22Rv1 (cell line): ENCODE data around the gene GJC2.

Experiments used
- H3K27ac ChIP-seq: fragments of 450-650 bp; 2 replicates; pipeline ENCODE4 v1.5.1; 2017
- ZFX ChIP-seq: fragments of 450-650 bp; IDR thresholded peaks from 2 replicates; pipeline ENCODE4 v1.6.1; 2017; ENCODE audit warnings: antibody characterized with exemption, borderline replicate concordance
- TF ChIP-seq, protein P1 (sequence below): fragments of 450-650 bp; IDR thresholded peaks from 2 replicates; pipeline ENCODE4 v1.5.1; 2017; ENCODE audit warnings: mild to moderate bottlenecking

The GJC2 gene

DNA sequence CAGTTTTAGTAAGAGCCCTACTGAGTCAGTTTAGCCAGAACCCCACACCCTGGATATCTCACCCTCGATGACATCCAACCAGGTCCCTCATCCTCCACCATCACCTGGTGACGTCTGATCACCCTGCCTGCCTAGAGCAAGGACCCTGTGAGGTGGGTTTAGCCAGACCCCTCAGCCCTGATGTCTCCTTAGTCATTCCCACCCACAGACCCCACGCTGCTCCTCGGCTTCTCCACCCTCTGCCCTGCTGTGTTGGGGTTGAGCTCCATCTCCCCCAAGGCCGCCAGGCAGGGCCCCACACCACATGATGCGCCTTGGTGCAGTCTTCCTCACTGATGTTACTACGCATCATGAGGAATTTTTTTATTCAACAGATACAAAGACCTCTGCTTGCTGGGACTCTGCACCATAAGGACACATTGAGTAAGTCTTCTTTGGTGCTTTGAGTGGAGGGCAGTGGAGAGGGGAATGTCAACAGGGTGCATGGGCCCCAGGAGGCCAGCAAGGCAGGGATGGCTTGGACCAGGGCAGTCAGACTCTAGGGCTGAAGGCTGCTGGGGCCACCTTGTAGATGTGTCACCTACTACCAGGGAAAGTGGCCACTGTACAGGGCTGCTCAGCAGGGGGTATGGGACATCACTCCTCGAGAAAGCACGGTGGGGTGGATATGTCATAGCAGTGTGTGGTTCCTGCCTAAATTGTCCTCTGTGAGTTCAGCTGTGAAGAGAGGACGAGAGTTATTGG lies 14.2 kb downstream of the GJC2 start:
- TF ChIP-seq ZFX = no peak
- TF ChIP-seq, protein P1, sequence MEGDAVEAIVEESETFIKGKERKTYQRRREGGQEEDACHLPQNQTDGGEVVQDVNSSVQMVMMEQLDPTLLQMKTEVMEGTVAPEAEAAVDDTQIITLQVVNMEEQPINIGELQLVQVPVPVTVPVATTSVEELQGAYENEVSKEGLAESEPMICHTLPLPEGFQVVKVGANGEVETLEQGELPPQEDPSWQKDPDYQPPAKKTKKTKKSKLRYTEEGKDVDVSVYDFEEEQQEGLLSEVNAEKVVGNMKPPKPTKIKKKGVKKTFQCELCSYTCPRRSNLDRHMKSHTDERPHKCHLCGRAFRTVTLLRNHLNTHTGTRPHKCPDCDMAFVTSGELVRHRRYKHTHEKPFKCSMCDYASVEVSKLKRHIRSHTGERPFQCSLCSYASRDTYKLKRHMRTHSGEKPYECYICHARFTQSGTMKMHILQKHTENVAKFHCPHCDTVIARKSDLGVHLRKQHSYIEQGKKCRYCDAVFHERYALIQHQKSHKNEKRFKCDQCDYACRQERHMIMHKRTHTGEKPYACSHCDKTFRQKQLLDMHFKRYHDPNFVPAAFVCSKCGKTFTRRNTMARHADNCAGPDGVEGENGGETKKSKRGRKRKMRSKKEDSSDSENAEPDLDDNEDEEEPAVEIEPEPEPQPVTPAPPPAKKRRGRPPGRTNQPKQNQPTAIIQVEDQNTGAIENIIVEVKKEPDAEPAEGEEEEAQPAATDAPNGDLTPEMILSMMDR = no peak
- H3K27ac ChIP-seq = peak overlapping the region; percentile 96; the same call in 1 of the 2 replicates

DNA sequence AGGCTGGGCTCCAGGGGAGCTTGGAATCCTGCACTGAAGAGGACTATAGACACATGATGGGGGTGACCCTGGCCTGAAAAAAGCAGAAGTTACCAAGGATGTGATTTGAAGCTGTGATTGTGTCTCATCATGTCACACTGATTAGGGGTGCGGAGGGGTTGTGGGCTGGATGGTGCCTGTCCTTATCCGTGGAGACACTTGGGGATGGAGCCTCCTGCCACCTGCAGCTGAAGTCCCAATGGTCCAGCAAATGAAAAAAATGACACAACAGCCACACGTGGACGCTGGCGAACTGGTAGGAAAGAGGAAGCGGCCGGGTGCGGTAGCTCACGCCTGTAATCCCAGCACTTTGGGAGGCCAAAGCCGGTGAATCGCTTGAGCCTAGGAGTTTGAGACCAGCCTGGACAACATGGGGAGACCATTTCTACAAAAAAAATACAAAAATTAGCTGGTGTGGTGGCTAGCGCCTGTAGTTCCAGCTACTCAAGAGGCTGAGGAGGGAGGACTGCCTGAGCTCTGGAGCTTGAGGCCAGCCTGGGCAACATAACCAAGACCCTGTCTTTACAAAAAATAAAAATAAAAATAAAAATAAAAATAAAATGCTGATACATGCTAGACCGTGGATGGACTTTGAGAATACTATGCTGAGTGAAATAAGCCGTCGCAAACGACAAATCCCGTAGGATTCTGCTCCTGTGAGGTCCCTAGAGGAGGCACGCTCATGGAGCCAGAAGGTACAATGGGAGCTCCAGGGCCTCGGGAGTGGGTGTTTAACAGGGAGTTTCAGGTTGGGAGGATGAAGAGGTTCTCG lies 15.0 kb downstream of the GJC2 start:
- H3K27ac ChIP-seq = peak overlapping the region; percentile 96
- TF ChIP-seq, protein P1 = no peak
- TF ChIP-seq ZFX = no peak

DNA sequence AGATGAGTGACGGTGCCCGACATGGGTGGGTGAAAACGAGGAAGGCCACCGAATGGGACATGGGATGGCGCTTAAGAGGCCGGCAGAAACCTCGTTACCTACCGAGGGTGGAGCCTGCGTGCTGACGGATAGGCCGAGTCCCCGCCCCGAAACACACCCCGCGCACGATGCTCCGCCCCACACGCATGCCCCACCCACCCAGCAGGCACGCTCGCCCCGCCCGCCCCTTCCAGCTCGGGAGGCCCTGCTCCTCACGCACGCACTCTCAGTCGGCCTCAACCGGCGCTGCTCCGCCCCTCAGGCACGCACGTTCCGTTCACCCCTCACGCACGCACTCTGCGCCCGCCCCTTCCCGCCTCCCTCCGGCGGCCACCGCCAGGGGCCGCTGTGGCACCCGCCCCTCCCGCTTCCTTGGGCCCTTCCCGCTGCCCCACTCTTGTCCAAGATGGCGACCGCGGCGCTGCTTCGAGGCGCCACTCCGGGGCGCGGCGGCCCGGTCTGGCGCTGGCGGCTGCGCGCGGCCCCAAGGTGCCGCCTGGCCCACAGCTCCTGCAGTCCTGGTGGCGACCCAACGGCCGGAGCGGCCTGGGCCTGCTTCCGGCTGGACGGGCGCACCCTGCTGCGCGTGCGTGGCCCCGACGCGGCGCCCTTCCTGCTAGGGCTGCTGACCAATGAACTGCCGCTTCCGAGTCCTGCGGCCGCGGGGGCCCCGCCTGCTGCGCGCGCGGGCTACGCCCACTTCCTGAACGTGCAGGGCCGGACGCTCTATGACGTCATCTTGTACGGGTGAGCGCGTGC lies 15.8 kb downstream of the GJC2 start, which contains the start of gene IBA57:
Gene IBA57 (plus strand): TSS at position 433 of the 798 bp plus-strand sequence. CDS start 13 bp downstream, at position 446.
- H3K27ac ChIP-seq = peak within 1 kb of the TSS; percentile 96
- peak; percentile 26; the same call in 1 of the 2 replicates for TF ChIP-seq ZFX
- TF ChIP-seq, protein P1 = peak; percentile 100

DNA sequence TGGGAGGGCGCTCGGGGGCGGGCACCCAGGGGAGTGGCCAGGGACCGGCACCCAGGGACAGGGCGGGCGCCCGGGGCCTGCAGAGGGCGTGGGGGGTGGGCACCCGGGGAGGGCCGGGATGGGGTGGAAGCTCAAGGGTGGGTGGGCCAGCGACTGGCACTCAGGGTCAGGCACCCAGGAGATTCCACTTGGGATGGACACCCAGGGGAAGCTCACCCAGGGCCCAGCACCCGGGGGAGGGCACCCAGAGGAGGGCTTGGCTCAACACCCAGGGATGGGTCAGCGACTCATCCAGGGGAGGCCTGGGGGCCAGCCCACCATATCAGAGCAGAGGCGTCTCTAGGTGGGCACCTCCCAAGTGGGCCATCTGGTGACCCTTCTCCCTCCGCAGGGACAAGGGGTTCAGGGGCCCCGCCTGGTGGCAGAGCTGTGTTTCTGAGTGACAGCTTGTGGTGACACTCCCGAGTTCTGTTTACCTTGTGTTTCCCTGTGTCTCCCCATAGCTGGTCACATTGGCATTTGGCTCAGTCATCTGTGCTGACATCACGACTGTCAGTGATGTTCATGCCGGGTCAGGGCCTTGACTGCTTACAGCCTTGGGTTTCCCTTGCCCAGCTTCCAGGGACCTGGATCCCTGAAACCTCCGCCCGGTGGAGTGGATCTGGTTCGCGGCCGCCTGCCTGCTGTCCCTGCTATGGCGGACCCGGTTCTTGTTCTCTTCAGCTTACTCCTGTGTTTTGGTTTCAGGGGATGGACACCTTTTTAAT lies 16.6 kb downstream of the GJC2 start:
- no peak for TF ChIP-seq ZFX
- TF ChIP-seq, protein P1 = no peak
- peak overlapping the region; percentile 96 for H3K27ac ChIP-seq

DNA sequence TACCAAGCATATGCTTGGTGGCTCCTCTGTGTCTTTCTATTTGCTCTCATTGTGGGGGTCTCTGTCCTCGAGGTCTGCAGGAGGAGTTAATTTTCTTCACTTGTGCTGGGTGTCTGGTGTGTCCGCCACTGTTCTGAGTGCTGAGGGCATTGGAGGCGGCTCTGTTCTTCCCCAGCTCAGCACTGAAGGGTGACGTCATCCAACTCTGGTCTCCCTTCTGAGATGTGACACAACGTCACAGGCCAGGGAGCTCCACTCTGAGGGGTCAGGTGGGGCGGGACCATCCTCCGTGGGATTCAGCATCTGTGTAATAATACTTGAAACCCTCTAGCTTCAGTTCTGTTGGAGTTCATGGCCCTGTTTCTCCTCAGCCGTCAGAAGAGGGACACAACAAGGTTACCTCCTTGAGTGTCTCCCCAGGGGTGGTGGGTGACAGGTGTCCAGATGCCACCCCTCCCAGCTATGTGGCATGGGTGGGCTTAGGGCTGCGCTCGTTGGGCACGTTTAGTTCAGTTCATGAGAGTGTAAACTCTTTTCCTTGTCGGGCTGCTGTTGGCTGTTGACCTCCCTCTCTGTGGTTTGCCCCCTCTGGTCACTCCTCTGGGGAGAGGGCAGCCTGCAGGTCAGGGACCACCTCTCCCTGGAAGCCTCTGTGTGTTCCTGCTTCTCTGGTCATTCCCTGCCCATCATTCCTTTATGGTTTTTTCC lies 19.0 kb downstream of the GJC2 start:
- no peak overlapping the region for H3K27ac ChIP-seq
- no peak for TF ChIP-seq ZFX
- TF ChIP-seq, protein P1 = no peak

DNA sequence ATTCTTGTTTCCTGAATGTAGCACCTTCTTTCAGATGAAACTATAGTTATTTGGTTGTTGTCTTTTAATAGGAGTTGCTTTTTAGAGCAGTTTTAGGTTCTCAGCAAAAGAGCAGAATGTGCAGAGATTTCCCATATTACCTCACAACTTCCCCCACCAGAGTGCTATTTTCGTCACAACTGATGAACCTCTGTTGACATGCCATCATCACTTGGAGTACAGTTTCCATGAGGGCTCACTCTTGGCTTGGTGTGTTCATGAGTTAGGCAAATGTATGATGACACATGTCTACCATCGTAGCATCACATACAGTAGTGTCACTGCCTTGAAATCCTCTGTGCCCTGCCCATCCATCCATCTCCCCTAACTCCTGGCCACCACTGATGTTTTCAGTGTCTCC lies 19.6 kb downstream of the GJC2 start:
- H3K27ac ChIP-seq = no peak overlapping the region
- TF ChIP-seq, protein P1 = no peak
- TF ChIP-seq ZFX = no peak
